ENCODE data around the gene LILRA5.
"Not testable (repeated sequence)": the region's sequence is repeated elsewhere in the genome, so short reads cannot be mapped to it uniquely, and the experiment has no call there.

Gene LILRA5

GRCh38 chr19:54312436-54313377 lies at the start of gene LILRA5:
Gene LILRA5 (minus strand): TSS chr19:54313166. CDS start chr19:54313019, 147 bp downstream.
- no peak for DNase-seq

GRCh38 chr19:54361680-54362422 lies 48.9 kb upstream of the LILRA5 start:
- not testable (repeated sequence) for DNase-seq

- DNase-seq: not testable (repeated sequence)
Observed at GRCh38 chr19:54359149-54359820, 46.3 kb upstream of the LILRA5 start.

GRCh38 chr19:54357381-54357780 lies 44.4 kb upstream of the LILRA5 start:
- no peak for DNase-seq

GRCh38 chr19:54356444-54357056 lies 43.6 kb upstream of the LILRA5 start:
- DNase-seq: no peak

GRCh38 chr19:54355675-54356074 lies 42.7 kb upstream of the LILRA5 start:
- DNase-seq: no peak

GRCh38 chr19:54354761-54355160 lies 41.8 kb upstream of the LILRA5 start:
- no peak for DNase-seq

- no peak for DNase-seq
Observed at GRCh38 chr19:54352546-54352945, 39.6 kb upstream of the LILRA5 start.

- DNase-seq: no peak
Observed at GRCh38 chr19:54352041-54352440, 39.1 kb upstream of the LILRA5 start.

GRCh38 chr19:54351474-54351873 lies 38.5 kb upstream of the LILRA5 start:
- DNase-seq: no peak

- no peak for DNase-seq
Observed at GRCh38 chr19:54345938-54346386, 33.0 kb upstream of the LILRA5 start.

- DNase-seq: no peak
Observed at GRCh38 chr19:54343868-54344267, 30.9 kb upstream of the LILRA5 start.

- DNase-seq: no peak
Observed at GRCh38 chr19:54341295-54341694, 28.3 kb upstream of the LILRA5 start.

GRCh38 chr19:54339646-54340358 lies 26.8 kb upstream of the LILRA5 start:
- DNase-seq: no peak

GRCh38 chr19:54338521-54338920 lies 25.6 kb upstream of the LILRA5 start:
- DNase-seq: no peak

GRCh38 chr19:54337858-54338230 lies 24.9 kb upstream of the LILRA5 start:
- DNase-seq: no peak

GRCh38 chr19:54336893-54337857 lies 24.2 kb upstream of the LILRA5 start:
- no peak for DNase-seq

- no peak for DNase-seq
Observed at GRCh38 chr19:54335979-54336892, 23.3 kb upstream of the LILRA5 start.

- DNase-seq: no peak
Observed at GRCh38 chr19:54335164-54335563, 22.2 kb upstream of the LILRA5 start.

Data from left hindlimb (tissue), 1 donor.